GM21825 (cell line): ENCODE results near the gene GOLGB1.
A peak's percentile ranks its signal among the peaks of the same experiment; 100 is the strongest.
"Not testable (repeated sequence)": the region's sequence is repeated elsewhere in the genome, so short reads cannot be mapped to it uniquely, and the experiment has no call there.

Source experiments
- ATAC-seq: cut with Tn5 transposase; IDR thresholded peaks from one replicate; pipeline ENCODE4 v1.9.1; 2021; ENCODE audit warnings: mild to moderate bottlenecking, moderate library complexity; ENCODE audit not compliant: unreplicated experiment

Gene GOLGB1

GRCh38 chr3:121749276-121750086, at the start of gene GOLGB1:
TSS of gene GOLGB1 (minus strand) at chr3:121749741. CDS start at chr3:121730971, 18,770 bp downstream.
- ATAC-seq = peak; percentile 96

GRCh38 chr3:121796970-121797369, 47.4 kb upstream of the GOLGB1 start:
- no peak for ATAC-seq

- ATAC-seq = no peak
Observed at GRCh38 chr3:121794264-121794983, 44.9 kb upstream of the GOLGB1 start.

GRCh38 chr3:121793078-121793477, 43.5 kb upstream of the GOLGB1 start:
- no peak for ATAC-seq

- ATAC-seq = no peak
Observed at GRCh38 chr3:121786485-121786884, 36.9 kb upstream of the GOLGB1 start.

- not testable (repeated sequence) for ATAC-seq
Observed at GRCh38 chr3:121782784-121783183, 33.2 kb upstream of the GOLGB1 start.

GRCh38 chr3:121781611-121782010, 32.1 kb upstream of the GOLGB1 start:
- ATAC-seq = no peak

GRCh38 chr3:121775095-121775494, 25.6 kb upstream of the GOLGB1 start:
- not testable (repeated sequence) for ATAC-seq

- no peak for ATAC-seq
Observed at GRCh38 chr3:121769246-121769645, 19.7 kb upstream of the GOLGB1 start.

- ATAC-seq = no peak
Observed at GRCh38 chr3:121768452-121768851, 18.9 kb upstream of the GOLGB1 start.

- no peak for ATAC-seq
Observed at GRCh38 chr3:121759541-121760202, 10.1 kb upstream of the GOLGB1 start.

GRCh38 chr3:121758727-121759450, 9.3 kb upstream of the GOLGB1 start:
- no peak for ATAC-seq

GRCh38 chr3:121757812-121758545, 8.4 kb upstream of the GOLGB1 start:
- no peak for ATAC-seq

GRCh38 chr3:121757087-121757811, 7.7 kb upstream of the GOLGB1 start:
- ATAC-seq = no peak

GRCh38 chr3:121752772-121753171, 3.2 kb upstream of the GOLGB1 start:
- no peak for ATAC-seq

GRCh38 chr3:121752261-121752660, 2.7 kb upstream of the GOLGB1 start:
- ATAC-seq = no peak

- ATAC-seq = no peak
Observed at GRCh38 chr3:121750087-121750415, 510 bp upstream of the GOLGB1 start.

GRCh38 chr3:121748680-121749275, 763 bp downstream of the GOLGB1 start:
- ATAC-seq = no peak

- ATAC-seq = no peak
Observed at GRCh38 chr3:121747976-121748375, 1.6 kb downstream of the GOLGB1 start.
